GM13977 (cell line): Measurements from ENCODE around the gene NDUFAF2.

ENCODE experiments used
- DNase-seq: peaks from one replicate; pipeline ENCODE4 v3.0.0; 2012; ENCODE audit warnings: low spot score
- in situ Hi-C: fragments of 300-500 bp; cut with MboI; formaldehyde crosslinking; loops from one replicate; pipeline ENCODE4 v1.12.0; 2022; ENCODE audit warnings: low sequenced_read_pairs, low pct_unique_long_range_greater_than_20kb, mixed read lengths, inconsistent platforms; ENCODE audit not compliant: unreplicated experiment
- TF ChIP-seq, protein P1 (sequence below): IDR thresholded peaks from 2 replicates; pipeline ENCODE4 v1.5.1; 2012; ENCODE audit warnings: mild to moderate bottlenecking, control low read depth; ENCODE audit not compliant: insufficient read depth; ENCODE audit errors: extremely low read depth, missing control alignments

NDUFAF2 gene

GRCh38 chr5:61162832-61163567 is 218.0 kb downstream of the NDUFAF2 start:
- in situ Hi-C loops = no loop called here
- TF ChIP-seq, protein P1, sequence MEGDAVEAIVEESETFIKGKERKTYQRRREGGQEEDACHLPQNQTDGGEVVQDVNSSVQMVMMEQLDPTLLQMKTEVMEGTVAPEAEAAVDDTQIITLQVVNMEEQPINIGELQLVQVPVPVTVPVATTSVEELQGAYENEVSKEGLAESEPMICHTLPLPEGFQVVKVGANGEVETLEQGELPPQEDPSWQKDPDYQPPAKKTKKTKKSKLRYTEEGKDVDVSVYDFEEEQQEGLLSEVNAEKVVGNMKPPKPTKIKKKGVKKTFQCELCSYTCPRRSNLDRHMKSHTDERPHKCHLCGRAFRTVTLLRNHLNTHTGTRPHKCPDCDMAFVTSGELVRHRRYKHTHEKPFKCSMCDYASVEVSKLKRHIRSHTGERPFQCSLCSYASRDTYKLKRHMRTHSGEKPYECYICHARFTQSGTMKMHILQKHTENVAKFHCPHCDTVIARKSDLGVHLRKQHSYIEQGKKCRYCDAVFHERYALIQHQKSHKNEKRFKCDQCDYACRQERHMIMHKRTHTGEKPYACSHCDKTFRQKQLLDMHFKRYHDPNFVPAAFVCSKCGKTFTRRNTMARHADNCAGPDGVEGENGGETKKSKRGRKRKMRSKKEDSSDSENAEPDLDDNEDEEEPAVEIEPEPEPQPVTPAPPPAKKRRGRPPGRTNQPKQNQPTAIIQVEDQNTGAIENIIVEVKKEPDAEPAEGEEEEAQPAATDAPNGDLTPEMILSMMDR = no peak
- peak; percentile 62 for DNase-seq

GRCh38 chr5:61163905-61164304 is 218.9 kb downstream of the NDUFAF2 start:
- TF ChIP-seq, protein P1 = no peak
- in situ Hi-C loops = no loop called here
- no peak for DNase-seq

- in situ Hi-C loops = no loop called here
- TF ChIP-seq, protein P1 = peak; percentile 44
- DNase-seq = peak; percentile 28
Observed at GRCh38 chr5:61167382-61167781, 222.4 kb downstream of the NDUFAF2 start.

DNA sequence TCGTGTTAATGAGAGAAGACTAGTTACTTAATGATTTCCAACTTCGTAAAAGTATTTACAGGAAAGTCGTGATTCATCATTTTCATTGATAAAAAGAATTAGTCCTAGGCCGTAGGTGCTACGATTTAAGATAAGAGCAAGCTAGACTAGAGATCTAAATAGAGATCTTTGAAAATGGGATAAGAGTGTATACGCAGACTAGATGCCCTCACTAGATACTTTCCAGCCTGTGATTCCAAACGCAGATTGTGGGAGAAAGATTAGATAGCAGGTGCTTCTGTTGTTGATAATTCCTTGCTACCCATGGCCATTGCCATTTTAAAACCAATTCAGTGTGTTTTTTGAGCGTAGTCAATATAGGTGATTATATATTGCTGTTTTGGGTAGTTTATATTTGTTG is 223.9 kb downstream of the NDUFAF2 start:
- TF ChIP-seq, protein P1 = no peak
- in situ Hi-C loops = no loop called here
- DNase-seq = no peak

DNA sequence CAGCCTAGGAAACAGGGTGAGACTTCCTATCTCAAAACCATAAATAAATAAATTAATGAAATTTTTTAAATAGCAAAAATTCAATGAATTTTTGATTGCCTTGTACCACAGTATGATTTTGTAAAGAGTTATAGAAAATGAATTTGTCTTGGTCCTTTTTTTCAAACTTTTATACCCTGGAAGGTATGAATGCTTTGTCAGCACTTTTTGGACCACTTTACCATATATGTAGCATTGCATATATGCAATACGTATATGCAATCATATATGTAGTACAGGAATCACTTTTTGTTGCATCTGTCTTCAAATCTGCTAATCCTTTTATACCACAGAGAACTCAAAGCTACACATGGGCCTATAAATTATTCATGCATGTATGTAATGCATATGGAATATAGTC is 226.5 kb downstream of the NDUFAF2 start:
- TF ChIP-seq, protein P1 = no peak
- in situ Hi-C loops = no loop called here
- DNase-seq = no peak

GRCh38 chr5:61176631-61177030 is 231.6 kb downstream of the NDUFAF2 start:
- in situ Hi-C loops = no loop called here

More at GRCh38 chr5:61176631-61177030, 231.6 kb downstream of the NDUFAF2 start:
- no peak for DNase-seq
- TF ChIP-seq, protein P1 = no peak
